Activated CD4-positive, alpha-beta memory T cell treated with anti-CD3 and anti-CD28 coated beads for 36 hours (primary cell): ENCODE results near the gene CD300E. TPM values are rescaled to one million over a fixed set of nuclear protein-coding genes. Genes with fewer than 3 reads are reported as not detected.
"Not testable (repeated sequence)": the region's sequence is repeated elsewhere in the genome, so short reads cannot be mapped to it uniquely, and the experiment has no call there.

Experiments used
- CTCF ChIA-PET: fragments of 350-600 bp; sonication (Branson Sonifier 250); formaldehyde crosslinking; loops from one replicate; lab custom pipeline; 2021; ENCODE audit warnings: antibody characterized with exemption, inconsistent platforms; lab: Charles Lee
- POLR2A ChIA-PET: fragments of 350-600 bp; sonication (Branson Sonifier 250); formaldehyde crosslinking; loops from one replicate; lab custom pipeline; 2021; ENCODE audit warnings: antibody characterized with exemption; lab: Charles Lee
- DNase-seq: peaks from one replicate; pipeline ENCODE4 v3.0.0-alpha.2; 2020
- H3K27ac Mint-ChIP-seq: one replicate; pipeline ENCODE4 v1.8.0; 2021; ENCODE audit warnings: mixed read lengths
- H3K27me3 Mint-ChIP-seq: one replicate; pipeline ENCODE4 v1.8.0; 2021; ENCODE audit warnings: mixed read lengths
- H3K36me3 Mint-ChIP-seq: one replicate; pipeline ENCODE4 v1.8.0; 2021; ENCODE audit warnings: mixed read lengths
- H3K4me1 Mint-ChIP-seq: one replicate; pipeline ENCODE4 v1.8.0; 2021; ENCODE audit warnings: low read depth, mixed read lengths
- H3K4me3 Mint-ChIP-seq: one replicate; pipeline ENCODE4 v1.8.0; 2021; ENCODE audit warnings: mild to moderate bottlenecking, mixed read lengths
- H3K9me3 Mint-ChIP-seq: one replicate; pipeline ENCODE4 v1.8.0; 2021; ENCODE audit warnings: mixed read lengths
- intact Hi-C: fragments of 100-400 bp; cut with micrococcal nuclease; formaldehyde crosslinking; loops from one replicate; pipeline ENCODE4 v1.15.1; 2023
- total RNA-seq, 2 experiments: library from RNA; stranded (reverse); gene quantifications; one replicate each; pipeline ENCODE4 v1.2.3, GENCODE V29; 2021

Gene CD300E
- total RNA-seq, 2 experiments from 2014 or later: not detected

DNA sequence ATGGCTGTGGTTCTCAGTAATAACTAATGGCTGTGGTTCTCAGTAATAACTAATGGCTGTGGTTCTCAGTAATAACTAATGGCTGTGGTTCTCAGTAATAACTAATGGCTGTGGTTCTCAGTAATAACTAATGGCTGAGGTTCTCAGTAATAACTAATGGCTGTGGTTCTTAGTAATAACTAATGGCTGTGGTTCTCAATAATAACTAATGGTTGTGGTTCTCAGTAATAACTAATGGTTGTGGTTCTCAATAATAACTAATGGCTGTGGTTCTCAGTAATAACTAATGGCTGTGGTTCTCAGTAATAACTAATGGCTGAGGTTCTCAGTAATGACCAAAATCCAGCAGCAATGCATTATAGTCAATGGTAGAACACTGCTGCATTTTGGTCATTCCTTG, 49.9 kb downstream of the CD300E start:
- H3K9me3 Mint-ChIP-seq, H3K36me3 Mint-ChIP-seq, POLR2A ChIA-PET, DNase-seq, H3K27ac Mint-ChIP-seq, intact Hi-C loops, H3K4me3 Mint-ChIP-seq: not testable (repeated sequence)
- H3K27me3 Mint-ChIP-seq: peaks cover 16% of the 10 kb centered on the region
- CTCF ChIA-PET: interaction anchor here (1.5 kb wide), 1 partner anchor 8 kb away, joined by 5 read pairs; no protein-coding TSS in a partner anchor
- H3K4me1 Mint-ChIP-seq: peaks cover 11% of the 10 kb centered on the region

DNA sequence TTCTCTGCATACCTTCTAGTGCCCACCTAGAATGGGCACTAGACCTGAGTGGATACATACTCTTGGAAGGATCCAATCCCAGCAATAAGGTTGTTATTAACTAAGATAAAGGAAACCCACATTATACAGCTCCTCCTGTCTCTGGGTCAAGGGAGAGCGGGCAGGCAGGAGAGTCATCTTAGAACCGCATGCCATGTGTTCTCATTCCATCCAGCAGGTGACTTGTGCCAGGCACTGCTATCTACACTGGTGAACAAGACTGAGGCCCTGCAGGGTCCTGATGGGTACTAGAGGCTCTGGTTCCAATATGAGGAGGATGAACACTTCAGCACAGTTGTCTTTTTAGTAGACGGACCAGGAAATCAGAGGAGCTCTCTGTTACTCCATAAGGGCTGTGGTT, 50.4 kb downstream of the CD300E start:
- Mint-ChIP-seq H3K27me3 (peaks cover 21% of the 10 kb centered on the region), H3K4me3 (no peak overlapping the region), H3K36me3 (no peaks in the 10 kb centered on the region), H3K4me1 (peaks cover 11% of the 10 kb centered on the region), H3K27ac (no peak overlapping the region), H3K9me3 (no peaks in the 10 kb centered on the region)
- intact Hi-C loops: no loop called here
- ChIA-PET CTCF (no interaction called here), POLR2A (no interaction called here)
- no peak for DNase-seq

DNA sequence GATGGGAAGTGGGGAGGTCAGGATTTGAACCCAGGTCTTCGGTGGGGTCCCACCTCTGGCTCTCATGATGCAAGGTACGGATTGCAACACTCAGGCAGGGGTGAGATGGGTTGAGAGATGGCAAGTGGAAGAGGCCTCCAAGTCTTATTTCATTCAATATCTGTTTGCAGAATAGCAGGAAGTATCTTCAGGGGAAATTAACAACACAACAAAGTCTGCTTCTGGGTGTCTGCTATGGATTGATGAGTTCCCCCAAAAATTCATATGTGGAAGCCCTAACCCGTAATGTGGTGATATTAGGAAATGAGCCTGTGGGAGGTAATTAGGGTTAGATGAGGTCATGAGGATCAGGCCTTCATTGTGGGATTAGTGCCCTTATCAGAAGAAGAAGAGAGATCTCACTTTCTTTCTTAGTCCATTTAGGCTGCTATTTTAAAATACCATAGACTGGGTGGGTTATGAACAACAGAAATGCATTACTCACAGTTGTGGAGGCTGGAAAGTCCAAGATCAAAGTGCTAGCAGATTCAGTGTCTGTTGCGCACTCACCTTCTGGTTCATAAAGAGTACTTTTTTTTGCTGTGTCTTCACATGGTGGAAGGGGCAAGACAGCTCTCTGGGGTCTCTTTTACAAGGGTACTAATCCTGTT, 51.8 kb downstream of the CD300E start:
- Mint-ChIP-seq H3K4me3 (no peak overlapping the region), H3K4me1 (peaks cover 11% of the 10 kb centered on the region), H3K27ac (no peak overlapping the region), H3K36me3 (no peaks in the 10 kb centered on the region), H3K27me3 (peaks cover 24% of the 10 kb centered on the region), H3K9me3 (no peaks in the 10 kb centered on the region)
- no peak for DNase-seq
- ChIA-PET POLR2A (no interaction called here), CTCF (no interaction called here)
- intact Hi-C loops: no loop called here

DNA sequence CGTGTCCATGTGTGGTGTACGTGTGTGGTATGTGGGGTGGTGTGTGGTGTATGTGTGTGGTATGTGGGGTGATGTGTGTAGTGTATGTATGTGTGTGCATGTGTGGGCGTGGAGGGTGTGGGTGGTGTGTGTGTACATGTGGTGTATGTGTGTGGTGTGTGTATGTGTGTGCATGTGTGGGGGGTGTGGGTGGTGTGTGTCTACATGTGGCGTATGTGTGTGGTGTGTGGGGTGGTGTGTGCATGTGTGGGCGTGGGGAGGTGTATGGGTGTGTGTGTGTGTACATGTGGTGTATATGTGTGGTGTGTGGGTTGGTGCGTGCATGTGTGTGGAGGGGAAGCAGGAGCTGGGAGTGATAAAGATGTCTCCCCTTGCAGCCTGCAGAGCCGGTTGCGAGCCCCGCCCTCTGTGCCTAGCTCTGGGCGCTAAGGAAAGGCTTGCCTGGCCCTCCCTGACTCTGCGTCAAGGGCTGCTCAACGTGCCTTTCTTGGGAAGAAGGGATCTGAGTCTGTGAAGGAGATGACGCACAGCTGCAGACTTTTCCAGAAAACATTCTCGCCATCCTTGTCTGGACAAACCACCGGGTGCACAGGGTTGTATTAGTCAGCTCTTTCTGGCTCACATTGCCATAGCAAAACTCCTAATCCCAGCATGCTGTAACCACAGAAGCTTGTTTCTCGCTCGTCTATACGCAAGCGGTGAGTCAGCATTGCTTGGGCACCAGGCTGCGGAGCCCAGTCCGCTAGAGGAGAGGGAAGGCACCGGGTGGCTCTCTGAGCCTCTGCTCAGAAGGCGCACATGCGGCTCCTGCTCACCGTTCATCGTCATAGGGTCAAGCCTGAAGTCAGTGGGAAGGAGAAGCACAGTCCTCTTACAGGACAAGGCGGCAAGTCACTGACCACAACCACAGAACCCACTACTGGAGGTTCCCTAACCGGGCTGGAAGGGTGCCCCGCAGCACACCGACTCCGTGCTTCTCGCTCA, 54.2 kb downstream of the CD300E start:
- ChIA-PET CTCF (interaction anchor here (1.0 kb wide), 1 partner anchor 190 kb away, joined by 3 read pairs; no protein-coding TSS in a partner anchor), POLR2A (no interaction called here)
- H3K4me3 Mint-ChIP-seq: no peak overlapping the region
- H3K4me1 Mint-ChIP-seq: peaks cover 11% of the 10 kb centered on the region
- intact Hi-C loops: no loop called here
- no peaks in the 10 kb centered on the region for H3K36me3 Mint-ChIP-seq
- DNase-seq: peak; percentile 66
- no peaks in the 10 kb centered on the region for H3K9me3 Mint-ChIP-seq
- H3K27ac Mint-ChIP-seq: no peak overlapping the region
- H3K27me3 Mint-ChIP-seq: peaks cover 23% of the 10 kb centered on the region

DNA sequence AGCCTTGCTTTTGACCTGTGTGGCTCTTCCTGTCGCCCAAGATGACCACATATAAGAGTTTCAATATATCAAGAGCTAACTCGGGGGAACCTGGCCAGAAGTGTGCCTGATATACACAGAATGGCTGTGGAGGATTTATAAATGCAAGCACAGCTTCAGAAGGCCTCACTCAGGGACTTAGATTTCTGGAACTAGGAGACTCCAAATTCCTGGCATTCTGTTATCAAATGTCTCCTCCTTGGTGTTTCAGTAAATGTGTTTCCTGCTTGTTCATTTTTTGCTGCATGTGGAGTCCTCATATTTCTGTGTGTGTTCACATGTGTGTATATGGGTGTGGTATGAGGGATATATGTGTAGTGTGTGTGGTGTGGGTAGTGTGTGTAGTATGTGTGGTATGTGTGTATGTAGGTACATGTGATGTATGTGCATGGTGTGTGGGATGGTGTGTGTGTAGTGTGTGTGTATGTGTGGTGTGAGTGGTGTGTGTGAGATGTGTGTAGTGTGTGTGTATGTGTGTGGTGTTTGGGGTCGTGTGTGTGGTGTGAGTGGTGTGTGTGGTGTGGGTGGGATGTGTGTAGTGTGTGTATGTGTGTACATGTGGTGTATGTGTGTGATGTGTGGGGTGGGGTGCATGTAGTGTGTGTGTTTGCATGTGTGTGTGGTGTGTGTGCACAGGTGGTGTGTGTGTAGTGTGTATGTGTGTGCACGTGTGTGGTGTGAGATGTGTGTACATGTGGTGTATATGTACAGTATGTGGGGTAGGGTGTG, 55.2 kb downstream of the CD300E start:
- ChIA-PET CTCF (no interaction called here), POLR2A (no interaction called here)
- intact Hi-C loops: no loop called here
- Mint-ChIP-seq H3K4me3 (no peak overlapping the region), H3K4me1 (peaks cover 11% of the 10 kb centered on the region), H3K27ac (no peak overlapping the region), H3K9me3 (no peaks in the 10 kb centered on the region), H3K36me3 (no peaks in the 10 kb centered on the region), H3K27me3 (peaks cover 24% of the 10 kb centered on the region)
- no peak for DNase-seq

DNA sequence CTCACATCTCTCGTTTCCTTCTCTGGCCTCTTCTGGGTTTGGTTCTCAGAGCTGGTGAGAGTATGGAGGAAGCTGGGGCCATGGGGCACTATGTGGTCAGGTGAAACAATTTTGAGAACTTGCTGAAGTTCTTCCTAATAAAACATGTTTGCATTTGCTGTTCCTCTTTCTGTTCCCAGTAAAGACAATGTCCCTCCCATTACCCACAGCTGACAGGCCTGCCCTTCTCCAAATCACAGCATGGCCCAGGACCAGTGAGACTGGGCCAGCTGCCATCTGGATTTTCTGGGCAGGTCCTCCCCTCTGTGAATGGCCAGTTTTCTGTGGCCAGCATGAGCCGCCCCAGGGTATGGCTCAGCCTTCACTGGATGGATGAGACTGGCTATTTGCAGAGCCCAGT, 56.1 kb downstream of the CD300E start, which contains the start of gene CD300H:
CD300H (minus strand) TSS at position 113 of the 400 bp plus-strand sequence.
- no peak within 1 kb of the TSS for H3K27ac Mint-ChIP-seq
- peaks cover 24% of the 10 kb centered on the region for H3K27me3 Mint-ChIP-seq
- peaks cover 11% of the 10 kb centered on the region for H3K4me1 Mint-ChIP-seq
- H3K9me3 Mint-ChIP-seq: no peaks in the 10 kb centered on the region
- no peak within 1 kb of the TSS for H3K4me3 Mint-ChIP-seq
- DNase-seq: no peak
- intact Hi-C loops: no loop called here
- H3K36me3 Mint-ChIP-seq: no peaks in the 10 kb centered on the region
- CTCF ChIA-PET: interaction anchor here (0.6 to 2.2 kb wide), 3 partner anchors 12 to 171 kb away, joined by 7 to 18 read pairs (median 9); no protein-coding TSS in a partner anchor
- POLR2A ChIA-PET: no interaction called here

DNA sequence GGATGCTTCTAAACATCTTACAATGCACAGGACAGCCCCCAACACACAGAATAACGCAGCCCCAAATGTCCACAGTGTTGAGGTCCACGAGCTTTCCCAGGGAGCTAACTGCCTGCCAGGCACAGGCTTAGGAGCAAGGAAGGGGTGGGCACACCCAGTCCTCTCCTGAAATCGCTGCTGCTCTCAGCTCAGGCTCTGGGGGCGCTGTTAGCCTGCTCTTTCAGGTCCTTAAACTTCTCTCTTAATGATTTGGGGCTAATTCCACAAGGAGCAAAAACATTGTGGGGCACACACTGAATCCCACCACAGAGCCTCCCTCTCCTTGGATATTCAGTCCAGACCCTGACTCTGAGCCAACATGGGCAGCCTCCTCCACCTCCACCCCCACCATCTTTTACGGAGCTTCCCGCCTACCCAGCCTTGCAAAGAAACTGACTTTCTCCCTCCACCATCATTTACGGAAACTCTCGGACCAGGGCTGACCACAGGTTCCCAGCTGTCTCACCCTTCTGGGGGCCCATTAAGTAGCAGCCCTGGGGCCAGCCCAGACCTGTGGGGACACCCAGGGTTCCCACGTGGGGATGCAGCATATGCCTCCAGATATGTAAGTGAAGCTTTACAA, 57.3 kb downstream of the CD300E start:
- Mint-ChIP-seq H3K27ac (no peak overlapping the region), H3K27me3 (peaks cover 27% of the 10 kb centered on the region), H3K9me3 (no peaks in the 10 kb centered on the region), H3K4me1 (peaks cover 11% of the 10 kb centered on the region), H3K4me3 (no peak overlapping the region), H3K36me3 (no peaks in the 10 kb centered on the region)
- CTCF ChIA-PET: interaction anchor here (0.6 to 2.2 kb wide), 25 partner anchors 8 to 296 kb away, joined by 3 to 18 read pairs (median 4); partner anchors contain the start of gene CD300LD
- peak; percentile 48 for DNase-seq
- intact Hi-C loops: no loop called here
- POLR2A ChIA-PET: no interaction called here

DNA sequence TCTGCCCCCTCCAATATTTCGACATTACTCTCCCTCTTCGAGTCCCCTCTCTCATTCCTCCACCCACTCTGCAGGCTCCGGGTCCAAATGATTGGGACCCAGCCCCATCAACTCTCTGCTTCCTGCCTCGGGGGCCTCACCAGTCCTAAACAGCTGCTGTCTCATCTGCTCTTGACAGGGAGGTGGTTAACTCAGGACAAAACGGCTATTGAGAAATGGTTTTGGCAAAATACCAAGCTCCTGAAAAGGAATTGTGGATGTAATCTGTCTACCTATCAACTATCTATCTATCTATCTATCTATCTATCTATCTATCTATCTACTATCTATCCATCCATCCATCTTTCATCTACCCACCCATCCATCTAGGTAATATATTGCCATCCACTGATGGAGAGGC, 58.4 kb downstream of the CD300E start:
- Mint-ChIP-seq H3K4me1 (peaks cover 11% of the 10 kb centered on the region), H3K27ac (no peak overlapping the region), H3K27me3 (peaks cover 26% of the 10 kb centered on the region), H3K36me3 (no peaks in the 10 kb centered on the region), H3K9me3 (no peaks in the 10 kb centered on the region), H3K4me3 (no peak overlapping the region)
- no peak for DNase-seq
- ChIA-PET POLR2A (no interaction called here), CTCF (interaction anchor here (0.6 to 1.8 kb wide), 7 partner anchors 18 to 186 kb away, joined by 3 to 7 read pairs (median 3); partner anchors contain the start of gene CD300LD)
- intact Hi-C loops: no loop called here

DNA sequence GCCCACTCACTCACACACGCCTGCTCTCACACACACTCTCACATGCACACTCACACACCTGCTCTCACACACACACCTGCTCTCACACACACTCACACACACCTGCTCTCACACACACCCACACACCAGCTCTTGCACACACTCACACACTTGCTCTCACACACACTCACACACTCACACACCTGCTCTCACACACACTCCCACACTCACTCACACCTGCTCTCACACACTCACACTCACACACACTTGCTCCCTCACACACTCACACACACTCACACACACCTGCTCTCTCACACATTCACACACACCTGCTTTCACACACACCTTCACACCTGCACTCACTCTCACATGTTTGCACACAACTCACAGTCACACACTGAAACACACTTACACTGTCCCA, 60.2 kb downstream of the CD300E start:
- Mint-ChIP-seq H3K4me1 (peaks cover 4% of the 10 kb centered on the region), H3K9me3 (no peaks in the 10 kb centered on the region), H3K27me3 (peaks cover 12% of the 10 kb centered on the region), H3K4me3 (no peak overlapping the region), H3K27ac (no peak overlapping the region), H3K36me3 (no peaks in the 10 kb centered on the region)
- intact Hi-C loops: no loop called here
- DNase-seq: no peak
- CTCF ChIA-PET: no interaction called here
- POLR2A ChIA-PET: no interaction called here

DNA sequence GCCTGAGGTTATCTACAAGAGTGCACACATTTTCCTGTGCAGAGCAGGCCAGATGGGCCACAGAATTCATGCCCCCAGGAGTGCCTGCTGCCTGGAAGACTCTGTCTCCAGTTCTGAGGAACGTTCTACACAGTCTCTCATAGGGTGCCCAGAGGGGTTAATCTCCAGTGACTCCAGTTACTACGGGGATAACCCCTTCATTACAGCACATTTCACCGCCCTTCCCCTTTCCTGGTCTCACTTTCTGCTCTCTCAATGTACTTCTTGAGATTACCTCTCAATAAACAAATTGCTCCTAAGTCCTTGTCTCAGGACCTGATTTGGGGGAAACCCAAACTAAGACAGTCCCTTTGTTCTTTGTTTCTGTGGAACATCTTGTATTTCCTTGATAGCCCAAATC, 62.0 kb downstream of the CD300E start:
- CTCF ChIA-PET: interaction anchor here (0.8 kb wide), 1 partner anchor 175 kb away, joined by 3 read pairs; no protein-coding TSS in a partner anchor
- Mint-ChIP-seq H3K36me3 (no peaks in the 10 kb centered on the region), H3K4me1 (peaks cover 4% of the 10 kb centered on the region), H3K27me3 (peaks cover 7% of the 10 kb centered on the region), H3K9me3 (no peaks in the 10 kb centered on the region), H3K4me3 (no peak overlapping the region), H3K27ac (no peak overlapping the region)
- no peak for DNase-seq
- intact Hi-C loops: no loop called here
- POLR2A ChIA-PET: no interaction called here
